BLaER1 treated with 17β-estradiol and CSF1 and Interleukin-3, amounts not matched to agents 10 nM and 100 nM (cell line): ENCODE data around the gene RPS3.

ENCODE experiments used
- H3K27ac ChIP-seq, 11 experiments: shearing (Covaris generic); formaldehyde crosslinking; 2 replicates each; pipeline ENCODE4 v1.8.1; 2022
- H3K27me3 ChIP-seq, 11 experiments: shearing (Covaris generic); formaldehyde crosslinking; 2 replicates each; pipeline ENCODE4 v1.8.1; 2022
- H3K36me3 ChIP-seq, 11 experiments: shearing (Covaris generic); formaldehyde crosslinking; 2 replicates each; pipeline ENCODE4 v1.8.1; 2022
- H3K4me1 ChIP-seq, 10 experiments: shearing (Covaris generic); formaldehyde crosslinking; 2 replicates each; pipeline ENCODE4 v1.8.1; 2022
- H3K4me2 ChIP-seq, 11 experiments: shearing (Covaris generic); formaldehyde crosslinking; 2 replicates each; pipeline ENCODE4 v1.8.1; 2022
- H3K4me3 ChIP-seq, 10 experiments: shearing (Covaris generic); formaldehyde crosslinking; 2 replicates each; pipeline ENCODE4 v1.8.1; 2022
- H3K9ac ChIP-seq, 11 experiments: shearing (Covaris generic); formaldehyde crosslinking; 2 replicates each; pipeline ENCODE4 v1.8.1; 2022
- H3K9me3 ChIP-seq, 11 experiments: shearing (Covaris generic); formaldehyde crosslinking; replicated peaks in 1 of 11; 2 replicates each; pipeline ENCODE4 v1.8.1; 2022
- H4K20me1 ChIP-seq, 11 experiments: shearing (Covaris generic); formaldehyde crosslinking; 2 replicates each; pipeline ENCODE4 v1.8.1; 2022
- Cebpa-rat ChIP-seq, 11 experiments: shearing (Covaris generic); IDR thresholded peaks; 2 replicates each; pipeline ENCODE4 v1.8.1; 2022

RPS3 gene

DNA sequence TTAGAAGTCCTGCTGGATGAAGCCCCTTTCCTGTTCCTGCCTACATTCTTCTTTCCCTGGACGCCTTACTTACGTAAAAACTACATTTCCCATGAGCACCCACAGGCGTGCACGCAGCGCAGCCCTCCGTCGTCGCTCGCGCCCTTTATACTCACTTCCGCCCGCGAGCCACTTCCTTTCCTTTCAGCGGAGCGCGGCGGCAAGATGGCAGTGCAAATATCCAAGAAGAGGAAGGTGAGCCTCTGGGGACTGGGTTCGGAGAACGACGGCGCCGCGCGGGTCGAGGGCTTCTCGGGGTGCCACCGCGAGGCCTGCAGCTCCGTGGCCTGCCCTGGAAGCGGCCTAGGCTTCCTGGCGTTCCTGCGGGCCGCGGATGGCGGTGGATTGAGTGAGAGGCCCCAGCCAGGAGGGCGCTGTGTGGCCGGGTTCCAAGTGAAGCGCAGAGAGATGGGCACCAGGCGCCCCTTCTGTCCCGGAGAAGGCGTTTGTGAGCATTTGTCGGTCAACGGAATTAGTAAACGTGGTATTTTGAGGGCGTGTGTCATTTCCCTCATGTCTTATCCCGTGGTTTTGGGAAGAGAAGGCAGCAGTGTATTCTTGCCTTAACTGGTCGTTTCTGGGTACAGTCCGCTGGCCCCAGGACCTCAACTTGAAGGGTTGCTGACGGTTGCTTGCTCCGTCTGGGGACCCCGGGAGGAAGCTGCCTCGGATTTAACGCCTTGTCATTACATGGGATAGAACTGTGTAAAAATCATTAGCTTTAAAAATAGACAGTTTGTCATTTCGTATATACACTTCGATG is at the start of gene RPS3:
Gene RPS3, plus strand, starts transcription at position 175 of the 802 bp plus-strand sequence. Its CDS starts 30 bp downstream, at position 205.
- Histone ChIP-seq H3K27me3 (no peaks in the 10 kb centered on the region), H3K4me3 (peak within 1 kb of the TSS; percentile 83 to 94 (median 86)), H3K36me3 (peaks cover 41 to 46% (median 44%) of the 10 kb centered on the region in 11 experiments), H3K4me1 (peaks cover 50 to 73% (median 69%) of the 10 kb centered on the region in 10 experiments), H3K4me2 (peak within 1 kb of the TSS; percentile 87 to 98 (median 97)), H3K9ac (peak within 1 kb of the TSS; percentile 88 to 99 (median 96)), H4K20me1 (peaks cover 44 to 51% (median 48%) of the 10 kb centered on the region in 11 experiments), H3K9me3 (no peaks in the 10 kb centered on the region), H3K27ac (peak within 1 kb of the TSS; percentile 91 to 98 (median 95))
- no peak for TF ChIP-seq Cebpa-rat (IDR thresholded peaks at IDR 0.05)

DNA sequence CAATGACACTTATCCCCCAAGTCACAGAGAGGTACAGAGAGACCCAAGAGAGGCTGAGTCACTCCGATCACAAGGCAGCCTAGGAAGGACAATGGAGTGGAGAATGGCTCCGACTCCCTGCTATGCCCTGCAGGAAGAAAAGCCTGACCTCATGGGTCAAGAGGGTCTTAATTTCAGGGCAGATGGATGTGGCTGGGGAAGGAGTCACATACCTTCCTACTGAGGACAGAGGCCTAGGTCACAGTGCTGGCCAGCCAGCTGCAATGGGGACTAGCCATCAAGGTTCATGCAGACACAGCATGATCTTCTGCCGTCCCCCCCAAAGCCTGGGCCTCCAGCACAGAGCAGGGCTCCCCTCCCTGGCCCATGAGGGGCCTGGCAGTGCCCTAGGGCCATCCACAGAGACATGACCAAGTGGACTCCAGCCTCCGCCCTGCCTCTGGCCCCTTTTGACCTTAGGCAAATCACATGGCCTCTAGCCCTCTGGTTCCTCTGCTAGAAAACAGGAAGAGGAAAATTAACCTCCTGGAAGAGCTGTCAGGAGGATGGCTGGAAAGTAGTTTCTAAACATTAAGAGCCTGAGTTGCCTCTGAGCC is 49.7 kb upstream of the RPS3 start:
- Histone ChIP-seq H3K27ac (peak overlapping the region; percentile 79 to 97 (median 90)), H3K4me2 (peak overlapping the region; percentile 94 to 100 (median 97)), H3K4me1 (peaks cover 68 to 83% (median 77%) of the 10 kb centered on the region in 10 experiments), H4K20me1 (peaks cover 0 to 41% (median 31%) of the 10 kb centered on the region in 11 experiments; a peak in 12 of 22 replicates), H3K9ac (peak overlapping the region; percentile 88 to 93 (median 90)), H3K27me3 (no peaks in the 10 kb centered on the region), H3K36me3 (peaks cover 0 to 28% (median 14%) of the 10 kb centered on the region in 11 experiments; a peak in 10 of 22 replicates), H3K4me3 (peak overlapping the region; percentile 74 to 95 (median 82)), H3K9me3 (no peaks in the 10 kb centered on the region)
- no peak for TF ChIP-seq Cebpa-rat (IDR thresholded peaks at IDR 0.05)

DNA sequence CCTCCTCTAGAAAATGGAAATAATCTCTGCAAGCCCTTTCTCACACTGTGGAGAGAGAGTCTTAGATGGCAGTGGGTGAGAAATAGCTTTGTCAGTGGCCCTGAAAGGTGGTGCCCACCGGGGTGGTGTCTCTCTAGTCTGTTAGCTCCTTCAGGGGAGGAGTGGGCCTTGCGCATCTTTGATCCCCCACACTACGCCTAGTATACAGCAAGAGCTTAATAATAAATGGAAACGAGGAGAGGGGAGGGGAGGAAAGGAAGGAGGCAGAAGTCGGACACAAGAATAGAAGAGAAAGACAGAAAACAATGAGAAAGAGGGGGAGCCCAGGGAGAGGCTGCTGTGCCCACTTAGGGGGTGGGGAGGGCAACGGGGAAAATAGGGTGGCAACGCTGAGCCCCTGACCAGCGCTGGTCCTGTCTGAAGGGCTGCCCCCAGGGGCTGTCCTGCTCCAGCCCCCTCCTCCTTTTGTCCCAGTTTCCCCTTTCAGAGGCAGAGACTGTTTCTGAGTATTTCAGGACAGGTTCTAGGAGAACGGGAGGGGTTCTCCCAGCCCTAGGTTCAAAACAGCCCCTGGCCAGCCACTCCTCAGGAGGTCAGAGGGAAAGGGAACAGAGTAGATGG is 49.1 kb upstream of the RPS3 start:
- H3K4me1 ChIP-seq: peaks cover 67 to 77% (median 76%) of the 10 kb centered on the region in 10 experiments
- H3K4me3 ChIP-seq: peak overlapping the region; percentile 74 to 95 (median 82)
- no peak for TF ChIP-seq Cebpa-rat (IDR thresholded peaks at IDR 0.05)
- peaks cover 0 to 39% (median 29%) of the 10 kb centered on the region in 11 experiments; a peak in 12 of 22 replicates for H4K20me1 ChIP-seq
- H3K27ac ChIP-seq: peak overlapping the region; percentile 79 to 97 (median 90)
- no peaks in the 10 kb centered on the region for H3K9me3 ChIP-seq
- H3K27me3 ChIP-seq: no peaks in the 10 kb centered on the region
- H3K4me2 ChIP-seq: peak overlapping the region; percentile 94 to 100 (median 97)
- peaks cover 0 to 28% (median 14%) of the 10 kb centered on the region in 11 experiments; a peak in 10 of 22 replicates for H3K36me3 ChIP-seq
- peak overlapping the region; percentile 88 to 93 (median 90) for H3K9ac ChIP-seq

DNA sequence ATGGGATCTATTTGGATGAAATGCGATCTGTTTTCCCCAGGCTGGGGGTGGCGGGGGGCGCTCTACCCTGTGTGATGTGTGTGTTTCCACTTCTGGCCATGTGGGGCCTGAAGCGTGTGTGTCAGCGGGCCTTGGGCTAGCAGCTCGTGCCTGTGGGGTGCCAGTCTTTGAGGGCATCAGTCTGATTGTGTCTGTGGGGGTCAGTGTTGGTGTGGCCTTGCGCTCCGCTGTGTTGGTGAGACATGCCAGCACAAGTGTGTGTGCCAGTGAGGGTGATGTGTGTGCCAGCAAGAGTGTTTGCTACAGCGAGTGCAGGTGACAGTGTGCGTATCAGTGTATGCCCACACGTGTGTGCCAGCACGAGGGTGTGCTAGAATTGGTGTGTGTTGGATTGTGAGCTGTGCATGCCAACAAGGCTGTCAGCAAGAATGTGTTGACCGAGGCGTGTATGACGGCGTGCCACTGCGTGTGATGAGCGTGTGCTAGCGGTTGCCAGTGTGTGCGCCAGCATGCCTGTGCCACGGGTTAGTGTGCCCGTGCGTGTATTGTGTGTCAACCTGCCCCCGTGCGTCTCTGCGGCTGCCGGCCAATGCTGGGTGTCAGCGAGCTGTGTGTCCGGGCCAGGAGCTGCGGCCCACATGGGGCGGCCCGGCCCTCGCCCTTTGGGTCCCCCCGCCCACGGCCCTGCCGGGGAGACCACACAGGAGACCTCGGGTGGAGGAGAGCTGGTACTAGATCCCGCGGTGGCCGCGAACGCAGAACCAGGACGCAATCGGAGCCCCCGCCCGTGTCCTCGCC is 48.4 kb upstream of the RPS3 start:
- H3K9me3 ChIP-seq: no peaks in the 10 kb centered on the region
- peaks cover 63 to 72% (median 69%) of the 10 kb centered on the region in 10 experiments for H3K4me1 ChIP-seq
- peak overlapping the region; percentile 88 to 93 (median 90) for H3K9ac ChIP-seq
- peak overlapping the region; percentile 94 to 100 (median 97) for H3K4me2 ChIP-seq
- peak overlapping the region; percentile 79 to 97 (median 90) for H3K27ac ChIP-seq
- H3K4me3 ChIP-seq: peak overlapping the region; percentile 74 to 95 (median 82)
- H3K36me3 ChIP-seq: peaks cover 0 to 28% (median 14%) of the 10 kb centered on the region in 11 experiments; a peak in 10 of 22 replicates
- peaks cover 0 to 38% (median 23%) of the 10 kb centered on the region in 11 experiments; a peak in 12 of 22 replicates for H4K20me1 ChIP-seq
- TF ChIP-seq Cebpa-rat (IDR thresholded peaks at IDR 0.05): no peak
- no peaks in the 10 kb centered on the region for H3K27me3 ChIP-seq

DNA sequence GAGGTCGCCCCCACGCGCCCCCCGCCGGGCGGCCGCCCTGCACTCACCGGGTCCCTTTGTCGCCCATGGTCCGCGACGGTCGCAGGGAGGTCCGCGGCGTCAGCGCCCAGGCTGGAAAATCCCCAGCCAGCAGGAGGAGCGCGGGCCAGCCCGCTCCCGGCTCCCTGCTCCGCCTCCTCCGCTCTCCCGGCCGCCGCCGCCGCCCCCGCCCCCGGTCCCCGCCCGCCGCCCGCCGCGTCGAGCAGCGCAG is 47.9 kb upstream of the RPS3 start, which contains the start of gene ARRB1:
Gene ARRB1, minus strand, starts transcription at position 121 of the 250 bp plus-strand sequence. Its CDS starts 54 bp downstream, at position 67.
- Histone ChIP-seq H3K4me1 (peaks cover 58 to 67% (median 64%) of the 10 kb centered on the region in 10 experiments), H3K36me3 (peaks cover 0 to 28% (median 14%) of the 10 kb centered on the region in 11 experiments; a peak in 10 of 22 replicates), H3K4me3 (peak within 1 kb of the TSS; percentile 74 to 95 (median 82)), H3K9ac (peak within 1 kb of the TSS; percentile 88 to 93 (median 90)), H3K9me3 (no peaks in the 10 kb centered on the region), H4K20me1 (peaks cover 0 to 33% (median 18%) of the 10 kb centered on the region in 11 experiments; a peak in 12 of 22 replicates), H3K27ac (peak within 1 kb of the TSS; percentile 79 to 97 (median 90)), H3K4me2 (peak within 1 kb of the TSS; percentile 94 to 100 (median 97)), H3K27me3 (no peaks in the 10 kb centered on the region)
- no peak for TF ChIP-seq Cebpa-rat (IDR thresholded peaks at IDR 0.05)

DNA sequence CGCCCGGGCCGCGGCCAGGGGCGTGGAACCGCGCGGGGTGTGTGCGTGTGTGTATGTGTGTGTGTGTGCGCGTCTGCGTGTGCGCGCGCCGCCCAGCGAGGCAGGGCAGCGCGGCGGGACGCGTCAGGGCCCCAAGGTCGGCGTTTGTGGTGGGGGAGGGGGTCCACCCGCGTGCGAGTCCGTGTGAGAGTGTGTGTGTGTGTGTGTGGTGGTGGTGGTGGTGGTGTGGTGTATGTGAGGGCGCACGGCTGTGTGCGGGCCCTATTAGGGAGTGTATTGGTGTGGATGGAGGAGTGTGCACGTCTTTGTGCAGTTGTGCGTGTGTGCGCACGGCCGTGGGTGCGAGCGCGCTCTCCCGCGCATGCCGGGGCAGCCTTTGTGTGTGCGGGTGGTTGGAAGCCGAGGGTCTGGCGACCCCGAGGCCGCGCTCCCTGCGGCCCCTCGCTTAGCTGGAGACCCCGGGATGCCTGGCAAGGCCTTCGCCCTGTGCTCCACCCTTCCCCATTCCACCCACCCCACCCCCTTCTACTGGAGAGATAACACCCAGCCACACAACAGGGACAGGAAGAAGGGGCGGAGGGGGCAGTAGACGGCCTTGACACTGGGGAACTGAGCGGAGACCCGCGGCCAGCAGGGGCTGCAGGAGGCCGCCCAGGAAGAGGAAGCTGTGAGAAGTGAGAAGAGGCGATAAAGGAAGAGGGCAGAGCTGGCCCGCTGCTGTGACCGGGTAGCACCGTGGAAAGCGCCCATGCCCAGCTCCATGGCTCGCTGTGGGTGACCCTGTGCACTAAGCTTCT is 47.3 kb upstream of the RPS3 start:
- no peaks in the 10 kb centered on the region for H3K9me3 ChIP-seq
- no peaks in the 10 kb centered on the region for H3K27me3 ChIP-seq
- peaks cover 52 to 62% (median 59%) of the 10 kb centered on the region in 10 experiments for H3K4me1 ChIP-seq
- peaks cover 0 to 28% (median 14%) of the 10 kb centered on the region in 11 experiments; a peak in 11 of 22 replicates for H4K20me1 ChIP-seq
- H3K4me3 ChIP-seq: peak overlapping the region; percentile 74 to 95 (median 82)
- peak overlapping the region; percentile 88 to 93 (median 90) for H3K9ac ChIP-seq
- H3K36me3 ChIP-seq: peaks cover 0 to 26% (median 14%) of the 10 kb centered on the region in 11 experiments; a peak in 10 of 22 replicates
- H3K4me2 ChIP-seq: peak overlapping the region; percentile 94 to 100 (median 97)
- no peak for TF ChIP-seq Cebpa-rat (IDR thresholded peaks at IDR 0.05)
- H3K27ac ChIP-seq: peak overlapping the region; percentile 79 to 97 (median 90); a peak in 21 of 22 replicates

DNA sequence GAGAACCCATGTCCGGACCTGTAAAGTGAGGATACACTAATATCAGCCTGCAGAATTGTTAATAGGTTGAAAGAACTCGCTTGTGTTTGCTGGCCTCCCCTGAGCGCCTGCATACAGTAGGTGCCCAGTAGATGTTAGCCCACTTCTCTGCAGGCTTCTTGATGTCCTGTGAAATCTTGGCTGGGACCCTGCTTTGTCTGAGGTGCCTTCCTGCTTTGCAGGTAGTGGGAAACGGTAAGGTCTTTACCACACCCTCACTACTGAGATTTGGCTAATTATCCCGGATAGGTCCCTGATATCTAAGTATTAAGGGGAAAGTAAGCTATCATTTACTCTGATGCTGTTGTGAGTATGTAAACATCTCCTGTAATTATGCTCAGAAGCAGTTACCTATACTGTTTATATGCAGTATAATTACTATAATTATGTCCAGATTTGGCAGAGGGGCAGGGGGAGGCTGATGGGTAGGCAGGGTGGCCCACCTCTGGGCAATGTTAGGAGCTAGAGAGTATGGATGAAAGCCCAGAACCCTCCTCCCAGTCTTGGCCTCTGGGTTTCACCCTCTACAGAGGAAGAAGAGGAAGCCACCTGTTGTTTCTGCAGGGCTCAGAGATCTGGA is 46.6 kb upstream of the RPS3 start:
- TF ChIP-seq Cebpa-rat (IDR thresholded peaks at IDR 0.05): no peak
- Histone ChIP-seq H4K20me1 (peaks cover 0 to 21% (median 7%) of the 10 kb centered on the region in 11 experiments; a peak in 8 of 22 replicates), H3K4me3 (peak overlapping the region; percentile 74 to 95 (median 82)), H3K36me3 (peaks cover 0 to 19% (median 14%) of the 10 kb centered on the region in 11 experiments; a peak in 9 of 22 replicates), H3K4me1 (peaks cover 45 to 55% (median 52%) of the 10 kb centered on the region in 10 experiments), H3K27me3 (no peaks in the 10 kb centered on the region), H3K9ac (peak overlapping the region; percentile 88 to 93 (median 90)), H3K4me2 (peak overlapping the region; percentile 94 to 100 (median 97)), H3K27ac (peak overlapping the region; percentile 7 to 97 (median 90); a peak in 20 of 22 replicates), H3K9me3 (no peaks in the 10 kb centered on the region)
